Measurements from ENCODE around the gene CEP164. TPM values are rescaled to one million over a fixed set of nuclear protein-coding genes. Genes with fewer than 3 reads are reported as not detected.

Gene CEP164
- total RNA-seq, 6 experiments from 2014 or later = 29.0 to 35.6 (median 33.0) TPM

- no peaks in the 10 kb centered on the region for H3K4me1 Mint-ChIP-seq (ENCODE audit: low read depth)
- peaks cover 33% of the 10 kb centered on the region for H3K27me3 Mint-ChIP-seq (ENCODE audit: insufficient read depth)
- DNase-seq = no peak
- no peaks in the 10 kb centered on the region for H3K9me3 Mint-ChIP-seq
- no peak overlapping the region for H3K4me3 Mint-ChIP-seq
- TF ChIP-seq CTCF (IDR thresholded peaks at IDR 0.05) = no peak
- H3K36me3 Mint-ChIP-seq (ENCODE audit: low read depth) = no peaks in the 10 kb centered on the region
- no peak overlapping the region for H3K27ac Mint-ChIP-seq
Measured at GRCh38 chr11:117437041-117437790, 109.6 kb downstream of the CEP164 start.

GRCh38 chr11:117437791-117438130 is 110.1 kb downstream of the CEP164 start:
- Mint-ChIP-seq H3K4me3 (no peak overlapping the region), H3K27ac (no peak overlapping the region), H3K9me3 (no peaks in the 10 kb centered on the region), H3K27me3 (ENCODE audit: insufficient read depth) (peaks cover 33% of the 10 kb centered on the region), H3K36me3 (ENCODE audit: low read depth) (no peaks in the 10 kb centered on the region), H3K4me1 (ENCODE audit: low read depth) (no peaks in the 10 kb centered on the region)
- no peak for DNase-seq
- no peak for TF ChIP-seq CTCF (IDR thresholded peaks at IDR 0.05)

GRCh38 chr11:117438371-117439000 is 110.8 kb downstream of the CEP164 start:
- H3K4me1 Mint-ChIP-seq (ENCODE audit: low read depth) = no peaks in the 10 kb centered on the region
- H3K27me3 Mint-ChIP-seq (ENCODE audit: insufficient read depth) = peaks cover 29% of the 10 kb centered on the region
- no peak overlapping the region for H3K4me3 Mint-ChIP-seq
- no peak for DNase-seq
- H3K36me3 Mint-ChIP-seq (ENCODE audit: low read depth) = no peaks in the 10 kb centered on the region
- H3K27ac Mint-ChIP-seq = no peak overlapping the region
- H3K9me3 Mint-ChIP-seq = no peaks in the 10 kb centered on the region
- no peak for TF ChIP-seq CTCF (IDR thresholded peaks at IDR 0.05)

- Mint-ChIP-seq H3K36me3 (ENCODE audit: low read depth) (no peaks in the 10 kb centered on the region), H3K9me3 (no peaks in the 10 kb centered on the region), H3K4me3 (no peak overlapping the region), H3K27me3 (ENCODE audit: insufficient read depth) (peaks cover 35% of the 10 kb centered on the region), H3K27ac (no peak overlapping the region), H3K4me1 (ENCODE audit: low read depth) (no peaks in the 10 kb centered on the region)
- DNase-seq = no peak
- no peak for TF ChIP-seq CTCF (IDR thresholded peaks at IDR 0.05)
Measured at GRCh38 chr11:117439256-117439655, 111.6 kb downstream of the CEP164 start.

GRCh38 chr11:117440258-117440657 is 112.6 kb downstream of the CEP164 start:
- H3K27ac Mint-ChIP-seq = no peak overlapping the region
- H3K27me3 Mint-ChIP-seq (ENCODE audit: insufficient read depth) = peaks cover 37% of the 10 kb centered on the region
- TF ChIP-seq CTCF (IDR thresholded peaks at IDR 0.05) = no peak
- H3K4me3 Mint-ChIP-seq = no peak overlapping the region
- H3K4me1 Mint-ChIP-seq (ENCODE audit: low read depth) = no peaks in the 10 kb centered on the region
- H3K36me3 Mint-ChIP-seq (ENCODE audit: low read depth) = no peaks in the 10 kb centered on the region
- no peaks in the 10 kb centered on the region for H3K9me3 Mint-ChIP-seq
- no peak for DNase-seq

Data from HFFc6 (cell line).